Endodermal cell (in vitro differentiated cells): ENCODE measurements around the gene KLLN. TPM values are rescaled to one million over a fixed set of nuclear protein-coding genes. Genes with fewer than 3 reads are reported as not detected.

Experiments
- DNase-seq: peaks from one replicate; pipeline ENCODE4 v3.0.0-alpha.2; 2017
- H3K27ac ChIP-seq: 2 replicates; pipeline ENCODE4 v1.5.1; 2013; ENCODE audit warnings: mild to moderate bottlenecking, low read depth, low read length, moderate library complexity
- H3K27me3 ChIP-seq: 2 replicates; pipeline ENCODE4 v1.6.1; 2013; ENCODE audit warnings: mild to moderate bottlenecking, low read length, moderate library complexity; ENCODE audit not compliant: insufficient read depth, control insufficient read depth, poor library complexity, severe bottlenecking
- H3K36me3 ChIP-seq: 2 replicates; pipeline ENCODE4 v1.7.0; 2013; ENCODE audit warnings: mild to moderate bottlenecking, low read length, moderate library complexity; ENCODE audit not compliant: control insufficient read depth, insufficient read depth
- H3K4me1 ChIP-seq: one replicate; pipeline ENCODE4 v1.7.0; 2013; ENCODE audit warnings: low read length; ENCODE audit not compliant: control insufficient read depth, insufficient read depth
- H3K4me3 ChIP-seq: 2 replicates; pipeline ENCODE4 v1.5.1; 2013; ENCODE audit warnings: mild to moderate bottlenecking, low read length, moderate library complexity
- H3K9ac ChIP-seq: 2 replicates; pipeline ENCODE4 v1.6.1; 2013; ENCODE audit warnings: mild to moderate bottlenecking, low read length, moderate library complexity; ENCODE audit not compliant: poor library complexity, severe bottlenecking; ENCODE audit errors: extremely low read depth
- H3K9me3 ChIP-seq: 2 replicates; pipeline ENCODE4 v1.6.1; 2013; ENCODE audit warnings: mild to moderate bottlenecking, low read length, moderate library complexity; ENCODE audit not compliant: control insufficient read depth
- H3K27ac Mint-ChIP-seq: 2 replicates; pipeline ENCODE4 v1.8.0; 2020; ENCODE audit warnings: mixed read lengths
- H3K27me3 Mint-ChIP-seq: 2 replicates; pipeline ENCODE4 v1.8.0; 2021; ENCODE audit warnings: mild to moderate bottlenecking, mixed read lengths; ENCODE audit not compliant: insufficient read depth
- H3K36me3 Mint-ChIP-seq: 2 replicates; pipeline ENCODE4 v1.8.0; 2020; ENCODE audit warnings: low read depth, mixed read lengths
- H3K4me1 Mint-ChIP-seq: 2 replicates; pipeline ENCODE4 v1.8.0; 2020; ENCODE audit warnings: mixed read lengths
- H3K4me3 Mint-ChIP-seq: 2 replicates; pipeline ENCODE4 v1.8.0; 2020; ENCODE audit warnings: mild to moderate bottlenecking, moderate library complexity, mixed read lengths
- H3K9me3 Mint-ChIP-seq: 2 replicates; pipeline ENCODE4 v1.8.0; 2020; ENCODE audit warnings: mild to moderate bottlenecking, mixed read lengths
- WGBS, 2 experiments: methylation state at CpG; one replicate each; pipeline versions ENCODE4 v1.1.5 to v1.1.7; 2013; ENCODE audit warnings: missing lambda C conversion rate in 2 of 2, mixed read lengths in 1 of 2; ENCODE audit not compliant: insufficient coverage in 1 of 2, insufficient read length in 1 of 2; 5-methylcytosine and 5-hydroxymethylcytosine counted together
- total RNA-seq, 2 donors: library from RNA; stranded (reverse); fragmentation: NEBNext Ultra II Directional in 1 of 2; extraction: Animal tissue kit (Norgen Biotek cat#: 25700) in 1 of 2; gene quantifications; 2 replicates in 1 of 2; 3 replicates in 1 of 2; pipeline ENCODE4 v1.2.1, GENCODE V29; 2021
- TF ChIP-seq, protein P1 (sequence below): fragments of 200-600 bp; sonication (generic); conservative IDR thresholded peaks from 2 replicates; pipeline ENCODE4 v1.5.0; 2021; ENCODE audit warnings: antibody characterized with exemption, mild to moderate bottlenecking

The KLLN gene
- total RNA-seq, 2 donors from 2014 or later = 0.49 to 0.51 TPM

GRCh38 chr10:87844837-87845623, 18.3 kb downstream of the KLLN start:
- Histone ChIP-seq H3K4me1 (no peaks in the 10 kb centered on the region), H3K9ac (no peak overlapping the region), H3K27me3 (no peaks in the 10 kb centered on the region), H3K4me3 (no peak overlapping the region), H3K9me3 (no peaks in the 10 kb centered on the region), H3K27ac (no peak overlapping the region), H3K36me3 (no peaks in the 10 kb centered on the region)
- H3K4me3 Mint-ChIP-seq = no peak overlapping the region
- H3K9me3 Mint-ChIP-seq = no peaks in the 10 kb centered on the region
- WGBS, 2 experiments = 83% methylated on average over 1 of the region's 1 CpG
- H3K27me3 Mint-ChIP-seq = no peaks in the 10 kb centered on the region
- H3K27ac Mint-ChIP-seq = no peak overlapping the region
- H3K36me3 Mint-ChIP-seq = no peaks in the 10 kb centered on the region
- TF ChIP-seq, protein P1, sequence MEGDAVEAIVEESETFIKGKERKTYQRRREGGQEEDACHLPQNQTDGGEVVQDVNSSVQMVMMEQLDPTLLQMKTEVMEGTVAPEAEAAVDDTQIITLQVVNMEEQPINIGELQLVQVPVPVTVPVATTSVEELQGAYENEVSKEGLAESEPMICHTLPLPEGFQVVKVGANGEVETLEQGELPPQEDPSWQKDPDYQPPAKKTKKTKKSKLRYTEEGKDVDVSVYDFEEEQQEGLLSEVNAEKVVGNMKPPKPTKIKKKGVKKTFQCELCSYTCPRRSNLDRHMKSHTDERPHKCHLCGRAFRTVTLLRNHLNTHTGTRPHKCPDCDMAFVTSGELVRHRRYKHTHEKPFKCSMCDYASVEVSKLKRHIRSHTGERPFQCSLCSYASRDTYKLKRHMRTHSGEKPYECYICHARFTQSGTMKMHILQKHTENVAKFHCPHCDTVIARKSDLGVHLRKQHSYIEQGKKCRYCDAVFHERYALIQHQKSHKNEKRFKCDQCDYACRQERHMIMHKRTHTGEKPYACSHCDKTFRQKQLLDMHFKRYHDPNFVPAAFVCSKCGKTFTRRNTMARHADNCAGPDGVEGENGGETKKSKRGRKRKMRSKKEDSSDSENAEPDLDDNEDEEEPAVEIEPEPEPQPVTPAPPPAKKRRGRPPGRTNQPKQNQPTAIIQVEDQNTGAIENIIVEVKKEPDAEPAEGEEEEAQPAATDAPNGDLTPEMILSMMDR = no peak
- no peaks in the 10 kb centered on the region for H3K4me1 Mint-ChIP-seq
- no peak for DNase-seq

- no peaks in the 10 kb centered on the region for H3K27me3 ChIP-seq
- Mint-ChIP-seq H3K36me3 (no peaks in the 10 kb centered on the region), H3K4me3 (no peak overlapping the region), H3K4me1 (no peaks in the 10 kb centered on the region), H3K27ac (no peak overlapping the region), H3K9me3 (no peaks in the 10 kb centered on the region), H3K27me3 (no peaks in the 10 kb centered on the region)
- H3K4me1 ChIP-seq = no peaks in the 10 kb centered on the region
- H3K27ac ChIP-seq = no peak overlapping the region
- H3K9ac ChIP-seq = no peak overlapping the region
- DNase-seq = no peak
- no peaks in the 10 kb centered on the region for H3K9me3 ChIP-seq
- H3K36me3 ChIP-seq = no peaks in the 10 kb centered on the region
- TF ChIP-seq, protein P1 = no peak
- 96 to 100% methylated on average over 4 of the region's 4 CpGs for WGBS, 2 experiments
- no peak overlapping the region for H3K4me3 ChIP-seq
Measured at GRCh38 chr10:87843714-87844113, 19.6 kb downstream of the KLLN start.

DNA sequence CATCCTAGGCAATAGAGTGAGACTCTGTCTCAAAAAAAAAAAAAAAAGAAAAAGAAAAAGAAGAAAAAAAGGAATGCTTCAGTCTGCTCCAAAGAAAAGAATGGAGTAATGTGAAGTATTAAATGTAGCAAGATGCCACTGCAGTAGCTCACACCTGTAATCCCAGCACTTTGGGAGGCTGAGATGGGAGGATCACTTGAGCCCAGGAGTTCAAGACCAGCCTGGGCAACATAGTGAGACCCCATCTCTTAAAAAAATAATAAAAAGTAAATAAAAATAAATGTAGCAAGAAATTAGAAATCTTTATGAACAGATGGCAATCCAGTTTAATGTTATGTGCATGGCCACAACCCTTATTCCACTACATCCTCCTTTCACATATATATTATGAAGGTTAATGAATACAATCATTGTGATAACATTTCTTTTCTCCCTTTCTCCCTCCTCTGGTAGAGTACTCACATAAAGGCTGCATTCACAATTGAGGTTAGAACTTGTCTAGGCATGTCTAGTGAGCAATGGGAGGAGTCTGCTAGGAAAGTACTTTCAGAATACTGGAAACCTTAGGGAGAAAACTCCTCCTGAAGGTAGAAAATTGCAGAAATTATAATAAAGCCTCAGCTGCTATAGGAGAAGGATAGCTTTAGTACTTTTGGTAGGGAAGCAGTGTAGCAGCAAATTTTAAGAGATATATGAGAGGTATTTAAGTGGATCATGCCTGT, 20.4 kb downstream of the KLLN start:
- H3K27me3 Mint-ChIP-seq = no peaks in the 10 kb centered on the region
- no peaks in the 10 kb centered on the region for H3K9me3 ChIP-seq
- no peaks in the 10 kb centered on the region for H3K4me1 ChIP-seq
- no peak overlapping the region for H3K27ac ChIP-seq
- H3K4me3 Mint-ChIP-seq = no peak overlapping the region
- no peak overlapping the region for H3K9ac ChIP-seq
- H3K36me3 Mint-ChIP-seq = no peaks in the 10 kb centered on the region
- H3K27me3 ChIP-seq = no peaks in the 10 kb centered on the region
- no peaks in the 10 kb centered on the region for H3K4me1 Mint-ChIP-seq
- H3K36me3 ChIP-seq = no peaks in the 10 kb centered on the region
- no peak for DNase-seq
- H3K9me3 Mint-ChIP-seq = no peaks in the 10 kb centered on the region
- TF ChIP-seq, protein P1 = no peak
- H3K4me3 ChIP-seq = no peak overlapping the region
- H3K27ac Mint-ChIP-seq = no peak overlapping the region
